IPS-18a (cell line): Measurements from ENCODE around the gene AKIRIN2.

Experiments used
- H3K27ac ChIP-seq: one replicate; pipeline ENCODE4 v1.5.1; 2013; ENCODE audit warnings: low read length
- H3K27me3 ChIP-seq: one replicate; pipeline ENCODE4 v1.6.1; 2013; ENCODE audit warnings: mild to moderate bottlenecking, low read length; ENCODE audit not compliant: control insufficient read depth, insufficient read depth
- H3K36me3 ChIP-seq: one replicate; pipeline ENCODE4 v1.6.1; 2013; ENCODE audit warnings: low read depth, low read length; ENCODE audit not compliant: control insufficient read depth
- H3K4me1 ChIP-seq: one replicate; pipeline ENCODE4 v1.6.1; 2013; ENCODE audit warnings: low read depth, low read length; ENCODE audit not compliant: control insufficient read depth
- H3K4me3 ChIP-seq: one replicate; pipeline ENCODE4 v1.5.1; 2013; ENCODE audit warnings: low read length
- H3K9ac ChIP-seq: one replicate; pipeline ENCODE4 v1.6.1; 2013; ENCODE audit warnings: mild to moderate bottlenecking, low read length, moderate library complexity
- H3K9me3 ChIP-seq: one replicate; pipeline ENCODE4 v1.6.1; 2013; ENCODE audit warnings: low read depth, low read length; ENCODE audit not compliant: control insufficient read depth

AKIRIN2 gene

DNA sequence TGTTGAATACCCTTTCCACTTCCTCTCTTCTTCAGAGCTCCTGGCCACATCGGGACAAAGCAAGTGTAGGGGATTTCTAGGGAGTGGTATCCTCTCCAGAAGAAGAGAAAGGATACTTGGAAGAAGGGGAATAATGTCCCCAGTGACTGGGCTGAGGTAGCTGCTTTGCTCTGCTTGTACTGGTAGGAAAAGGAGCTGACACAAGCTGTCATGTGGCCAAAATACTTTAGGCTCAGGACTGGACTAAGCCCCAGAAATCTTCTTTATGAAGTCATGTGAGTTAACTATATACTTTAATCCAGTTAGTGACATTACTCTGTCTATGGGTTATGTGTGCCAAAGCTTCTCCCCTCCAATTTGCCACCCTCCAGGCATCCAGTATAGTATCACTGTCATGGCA, 40.5 kb downstream of the AKIRIN2 start:
- Histone ChIP-seq H3K9me3 (no peaks in the 10 kb centered on the region), H3K4me3 (no peak overlapping the region), H3K36me3 (peaks cover 40% of the 10 kb centered on the region), H3K27me3 (no peaks in the 10 kb centered on the region), H3K9ac (no peak overlapping the region), H3K4me1 (no peaks in the 10 kb centered on the region), H3K27ac (no peak overlapping the region)

DNA sequence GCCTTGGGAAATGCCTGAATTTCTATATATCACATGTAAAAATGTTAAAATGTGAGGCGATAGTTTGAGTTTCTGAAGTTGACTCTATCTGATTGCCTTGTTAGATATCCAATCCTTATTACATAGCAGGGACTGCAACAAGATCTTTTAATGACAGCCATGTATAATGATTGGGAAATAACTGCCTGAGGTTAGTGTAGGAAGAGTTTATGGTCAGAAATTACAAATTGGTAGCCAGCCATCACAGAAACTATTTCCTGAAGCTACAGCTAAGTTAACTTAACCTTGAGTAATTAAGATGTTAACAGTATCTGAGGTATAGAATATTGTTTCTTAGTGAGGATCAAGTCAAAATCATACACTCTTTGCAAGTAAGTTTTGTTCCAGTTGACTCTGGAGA, 41.0 kb downstream of the AKIRIN2 start:
- Histone ChIP-seq H3K27me3 (no peaks in the 10 kb centered on the region), H3K27ac (no peak overlapping the region), H3K9me3 (no peaks in the 10 kb centered on the region), H3K4me1 (no peaks in the 10 kb centered on the region), H3K9ac (no peak overlapping the region), H3K4me3 (no peak overlapping the region), H3K36me3 (peaks cover 41% of the 10 kb centered on the region)

DNA sequence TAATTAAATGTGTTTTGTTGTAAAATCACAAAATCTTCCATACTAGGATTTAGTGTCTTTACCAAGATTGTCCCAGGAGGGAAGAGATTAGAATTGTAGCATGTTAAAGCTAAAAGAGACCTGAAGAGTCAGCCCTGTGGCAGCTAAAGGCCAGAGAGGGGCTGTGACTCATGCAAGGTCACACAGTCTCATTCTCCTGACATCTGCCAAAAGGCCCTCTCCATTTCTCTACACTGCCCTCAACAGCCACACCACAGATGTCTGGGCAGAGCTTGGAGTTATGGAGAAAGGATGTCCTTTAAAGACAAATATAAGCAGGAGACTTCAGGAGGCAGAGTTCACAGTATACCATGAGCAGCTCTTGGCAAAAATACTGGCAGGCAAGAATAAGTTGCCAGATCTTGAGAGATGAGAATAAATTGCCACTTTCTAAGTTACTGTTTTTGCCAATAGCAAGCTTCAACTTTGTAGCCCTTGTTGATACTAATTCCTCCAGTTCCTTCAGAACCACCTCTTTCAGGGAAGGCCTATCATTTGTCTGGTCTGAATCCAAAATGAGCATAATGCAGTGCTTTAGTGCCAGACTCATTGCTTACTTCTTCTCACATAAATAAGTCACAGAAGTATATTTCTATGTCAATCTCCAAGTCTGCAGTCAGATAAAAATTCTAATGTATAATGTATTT, 41.7 kb downstream of the AKIRIN2 start:
- no peaks in the 10 kb centered on the region for H3K27me3 ChIP-seq
- no peak overlapping the region for H3K4me3 ChIP-seq
- H3K9ac ChIP-seq, result no peak overlapping the region
- peaks cover 41% of the 10 kb centered on the region for H3K36me3 ChIP-seq
- no peak overlapping the region for H3K27ac ChIP-seq
- H3K4me1 ChIP-seq, result no peaks in the 10 kb centered on the region
- H3K9me3 ChIP-seq, result no peaks in the 10 kb centered on the region

DNA sequence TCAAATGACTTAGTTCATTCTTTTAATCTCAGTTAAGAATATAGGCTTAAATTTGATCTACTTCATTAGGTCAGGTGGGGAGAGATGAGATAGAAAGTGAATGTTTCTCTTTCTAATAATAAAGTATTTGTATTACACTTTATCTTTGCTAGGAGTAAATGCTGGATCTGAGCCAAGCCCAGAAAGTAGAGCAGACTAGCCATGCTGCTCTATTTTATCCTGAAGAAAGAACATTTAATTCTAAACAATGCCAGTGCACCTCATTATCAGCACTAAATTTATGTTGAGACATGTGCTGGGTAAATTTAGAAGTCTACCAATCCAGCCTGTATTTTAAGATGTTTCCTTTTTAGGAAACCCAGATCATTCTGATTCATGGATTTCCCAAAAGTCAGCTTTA, 43.5 kb downstream of the AKIRIN2 start:
- no peak overlapping the region for H3K9ac ChIP-seq
- H3K27ac ChIP-seq, result no peak overlapping the region
- no peaks in the 10 kb centered on the region for H3K27me3 ChIP-seq
- H3K4me3 ChIP-seq, result no peak overlapping the region
- H3K36me3 ChIP-seq, result peaks cover 29% of the 10 kb centered on the region
- H3K4me1 ChIP-seq, result peaks cover 12% of the 10 kb centered on the region
- no peaks in the 10 kb centered on the region for H3K9me3 ChIP-seq

DNA sequence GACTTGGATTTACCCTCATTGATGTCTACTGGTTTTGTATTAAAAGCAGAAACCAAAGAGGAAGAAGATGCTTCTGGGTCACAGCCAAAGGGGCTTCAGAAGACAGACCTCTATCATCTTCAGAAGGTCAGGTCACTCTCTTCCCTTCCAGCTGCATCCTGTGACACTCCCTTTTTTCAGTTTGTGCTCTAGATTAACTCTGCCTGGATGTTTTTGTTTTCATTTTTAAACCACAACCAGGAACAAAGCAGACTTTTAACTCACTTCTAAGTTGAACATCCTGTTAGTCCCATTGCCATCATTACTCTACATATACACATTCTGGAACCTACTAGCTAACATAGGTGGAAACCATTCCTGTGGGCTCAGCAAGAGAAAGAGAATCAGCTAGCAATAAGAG, 45.2 kb downstream of the AKIRIN2 start:
- no peaks in the 10 kb centered on the region for H3K27me3 ChIP-seq
- no peak overlapping the region for H3K4me3 ChIP-seq
- peaks cover 24% of the 10 kb centered on the region for H3K4me1 ChIP-seq
- H3K9ac ChIP-seq, result no peak overlapping the region
- H3K9me3 ChIP-seq, result no peaks in the 10 kb centered on the region
- H3K27ac ChIP-seq, result no peak overlapping the region
- H3K36me3 ChIP-seq, result peaks cover 23% of the 10 kb centered on the region

DNA sequence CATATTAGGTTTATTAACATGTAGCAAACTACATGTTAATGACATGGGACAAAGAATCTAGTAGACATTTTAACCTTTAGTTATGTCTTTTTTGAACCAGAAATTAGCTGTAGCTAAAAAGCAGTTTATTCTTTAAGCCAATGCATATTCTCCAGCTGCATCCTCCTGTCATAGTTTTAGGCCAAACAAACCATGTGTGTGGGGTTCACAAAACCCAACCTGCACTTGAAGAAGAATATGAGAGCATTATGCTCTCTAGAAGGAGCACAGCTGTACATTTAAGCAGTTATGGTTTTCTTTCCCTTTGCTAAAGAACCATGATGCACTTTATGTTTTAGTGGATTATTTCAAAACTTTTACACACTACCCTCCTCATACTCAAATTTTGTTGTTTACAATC, 46.2 kb downstream of the AKIRIN2 start:
- H3K4me1 ChIP-seq, result peaks cover 24% of the 10 kb centered on the region
- peaks cover 23% of the 10 kb centered on the region for H3K36me3 ChIP-seq
- no peaks in the 10 kb centered on the region for H3K9me3 ChIP-seq
- no peak overlapping the region for H3K27ac ChIP-seq
- H3K27me3 ChIP-seq, result no peaks in the 10 kb centered on the region
- H3K9ac ChIP-seq, result no peak overlapping the region
- no peak overlapping the region for H3K4me3 ChIP-seq

DNA sequence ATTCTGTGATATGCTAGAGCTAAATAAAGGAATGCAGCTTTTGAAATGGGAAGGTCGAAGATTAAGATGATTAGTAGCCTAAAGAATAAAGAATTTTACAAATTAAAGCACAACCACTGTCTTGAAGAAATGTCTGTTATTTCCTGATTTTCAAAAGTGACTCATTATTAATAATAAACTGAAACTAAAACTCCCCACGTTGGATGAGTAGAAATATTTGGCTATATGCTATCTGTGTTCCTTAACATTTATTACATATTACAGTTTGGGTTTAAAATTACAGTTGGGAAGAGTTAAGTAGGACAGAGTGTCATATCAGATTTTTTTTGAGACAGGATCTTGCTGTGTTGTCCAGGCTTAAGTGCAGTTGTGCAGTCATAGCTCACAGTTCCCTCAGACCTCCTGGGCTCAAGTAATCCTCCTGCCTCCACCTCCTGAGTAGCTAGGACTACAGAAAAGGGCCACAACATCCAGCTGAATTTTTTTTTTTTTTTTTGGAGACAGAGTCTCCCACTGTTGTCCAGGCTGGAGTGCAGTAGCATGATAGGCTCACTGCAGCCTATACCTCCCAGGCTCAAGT, 47.1 kb downstream of the AKIRIN2 start:
- Histone ChIP-seq H3K27me3 (no peaks in the 10 kb centered on the region), H3K4me3 (no peak overlapping the region), H3K36me3 (peaks cover 19% of the 10 kb centered on the region), H3K27ac (no peak overlapping the region), H3K4me1 (peaks cover 24% of the 10 kb centered on the region), H3K9me3 (no peaks in the 10 kb centered on the region), H3K9ac (no peak overlapping the region)

DNA sequence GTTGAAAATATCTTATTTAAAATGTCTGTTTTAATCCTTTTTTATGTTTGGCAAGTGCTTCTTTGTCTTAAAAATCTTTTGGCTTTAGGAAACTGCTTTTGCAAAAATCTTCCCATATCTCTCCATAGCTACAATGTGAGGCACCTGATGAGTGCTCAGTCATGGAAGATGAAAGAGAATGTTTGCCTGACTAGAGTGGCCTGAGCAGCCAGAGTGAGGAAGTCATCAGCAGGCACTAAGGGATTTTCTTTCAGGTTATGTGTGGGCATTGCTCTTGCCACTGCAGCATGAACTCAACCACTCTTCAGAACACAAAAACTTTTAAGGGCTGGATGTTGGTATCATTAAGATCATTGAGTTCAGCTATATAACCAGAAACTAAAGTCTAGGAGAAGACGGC, 47.9 kb downstream of the AKIRIN2 start:
- peaks cover 16% of the 10 kb centered on the region for H3K36me3 ChIP-seq
- peak overlapping the region; percentile 26 for H3K9ac ChIP-seq
- H3K4me1 ChIP-seq, result peaks cover 24% of the 10 kb centered on the region
- H3K4me3 ChIP-seq, result peak overlapping the region; percentile 7
- H3K27ac ChIP-seq, result peak overlapping the region; percentile 1
- no peaks in the 10 kb centered on the region for H3K9me3 ChIP-seq
- H3K27me3 ChIP-seq, result no peaks in the 10 kb centered on the region

DNA sequence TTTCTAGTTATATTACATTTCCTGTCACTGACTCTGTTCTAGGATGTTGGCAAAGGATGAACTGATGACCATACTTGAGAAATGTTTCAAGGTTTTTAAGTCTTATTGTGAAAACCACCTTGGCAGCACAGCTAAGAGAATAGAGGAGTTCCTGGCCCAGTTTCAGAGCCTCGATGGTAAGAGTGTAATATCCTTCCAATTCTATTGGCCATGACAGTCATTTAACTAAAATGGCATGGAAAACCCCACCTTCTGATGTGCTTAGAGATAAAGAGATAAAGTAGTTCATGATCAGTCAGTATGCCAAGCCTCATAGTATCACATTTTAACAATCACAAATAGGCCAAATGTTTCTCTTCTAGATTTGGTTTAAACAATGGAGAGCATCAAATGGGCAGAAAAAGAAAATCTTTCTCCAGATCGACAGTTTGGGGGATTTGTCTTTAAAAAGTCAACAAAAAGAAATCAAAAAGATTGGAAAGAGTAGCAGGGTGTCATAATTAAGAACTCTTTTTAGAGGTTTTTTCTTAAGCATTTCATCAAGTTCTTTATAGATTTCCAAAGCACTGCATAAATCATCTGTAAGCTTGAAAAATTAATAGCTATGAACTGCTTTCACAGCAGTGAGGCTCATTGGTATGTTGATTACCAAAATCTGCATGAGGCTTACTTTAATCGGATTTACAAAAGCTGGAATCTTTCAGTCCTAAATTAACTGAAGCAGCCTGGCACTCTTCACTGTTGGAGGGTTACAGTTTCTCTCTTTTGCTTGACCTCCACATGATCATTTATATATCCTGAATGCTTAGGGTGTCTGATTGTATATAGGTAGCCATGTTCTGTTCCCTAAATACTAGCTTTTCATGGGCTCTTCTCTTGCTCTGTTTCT, 48.7 kb downstream of the AKIRIN2 start:
- H3K27ac ChIP-seq, result peak overlapping the region; percentile 1

DNA sequence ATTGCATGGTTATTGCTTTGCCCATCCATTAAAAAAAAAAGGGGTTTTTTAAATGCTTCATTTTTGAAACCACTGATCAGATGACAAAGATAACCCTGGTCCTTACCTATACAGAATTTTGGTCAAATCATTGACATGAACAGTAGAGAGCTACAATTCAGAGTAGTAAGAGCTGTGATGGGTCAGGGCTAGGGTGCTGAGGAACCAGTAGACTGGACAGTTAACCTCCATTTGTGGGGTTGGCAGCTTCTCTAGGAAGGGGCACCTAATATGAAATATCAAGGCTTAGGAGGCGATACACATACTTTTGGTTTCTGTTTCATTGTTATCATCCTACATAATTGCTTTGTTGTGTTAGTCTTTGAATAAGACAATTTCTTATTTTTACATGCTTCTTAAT, 57.0 kb downstream of the AKIRIN2 start:
- Histone ChIP-seq H3K4me1 (no peaks in the 10 kb centered on the region), H3K4me3 (no peak overlapping the region), H3K27me3 (no peaks in the 10 kb centered on the region), H3K27ac (no peak overlapping the region), H3K9me3 (no peaks in the 10 kb centered on the region), H3K9ac (no peak overlapping the region), H3K36me3 (peaks cover 5% of the 10 kb centered on the region)

More for the DNA sequence above, 48.7 kb downstream of the AKIRIN2 start:
- peaks cover 16% of the 10 kb centered on the region for H3K36me3 ChIP-seq
- H3K4me3 ChIP-seq, result peak overlapping the region; percentile 7
- H3K4me1 ChIP-seq, result peaks cover 24% of the 10 kb centered on the region
- H3K27me3 ChIP-seq, result no peaks in the 10 kb centered on the region
- H3K9ac ChIP-seq, result peak overlapping the region; percentile 26
- H3K9me3 ChIP-seq, result no peaks in the 10 kb centered on the region

DNA sequence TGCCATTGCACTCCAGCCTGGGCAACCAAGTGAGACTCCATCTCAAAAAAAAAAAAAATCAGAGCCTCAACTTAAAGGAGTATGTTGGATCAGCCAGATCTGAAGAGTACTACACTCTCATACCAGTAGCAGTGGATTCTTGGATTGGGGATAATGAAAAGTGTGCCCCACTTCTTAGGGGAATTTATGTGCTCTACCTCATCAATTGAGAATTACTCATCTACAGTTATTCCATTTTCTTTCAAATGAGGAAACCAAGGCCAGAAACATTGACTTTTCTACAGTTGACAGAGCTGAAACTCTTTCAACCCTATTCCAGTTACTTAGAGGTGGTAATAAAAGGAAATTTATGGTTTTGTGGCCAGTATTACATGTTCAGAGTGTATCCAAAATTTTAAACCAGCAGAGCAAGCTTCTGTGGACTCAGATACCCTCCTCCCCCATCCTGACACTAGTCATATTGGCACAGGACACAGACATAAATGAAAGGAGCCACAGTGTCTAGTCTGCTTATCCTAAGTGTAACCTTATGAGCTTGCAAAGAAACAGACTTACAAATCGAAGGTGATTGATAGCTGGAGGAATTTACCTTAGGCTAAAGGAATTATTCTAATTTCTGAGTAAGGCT, 60.9 kb downstream of the AKIRIN2 start:
- Histone ChIP-seq H3K9me3 (no peaks in the 10 kb centered on the region), H3K36me3 (peaks cover 23% of the 10 kb centered on the region), H3K27me3 (no peaks in the 10 kb centered on the region), H3K27ac (no peak overlapping the region), H3K4me3 (no peak overlapping the region), H3K4me1 (no peaks in the 10 kb centered on the region), H3K9ac (no peak overlapping the region)
